ENCODE data around the gene METTL24.
"Not testable (repeated sequence)": the region's sequence is repeated elsewhere in the genome, so short reads cannot be mapped to it uniquely, and the experiment has no call there.

Gene METTL24

DNA sequence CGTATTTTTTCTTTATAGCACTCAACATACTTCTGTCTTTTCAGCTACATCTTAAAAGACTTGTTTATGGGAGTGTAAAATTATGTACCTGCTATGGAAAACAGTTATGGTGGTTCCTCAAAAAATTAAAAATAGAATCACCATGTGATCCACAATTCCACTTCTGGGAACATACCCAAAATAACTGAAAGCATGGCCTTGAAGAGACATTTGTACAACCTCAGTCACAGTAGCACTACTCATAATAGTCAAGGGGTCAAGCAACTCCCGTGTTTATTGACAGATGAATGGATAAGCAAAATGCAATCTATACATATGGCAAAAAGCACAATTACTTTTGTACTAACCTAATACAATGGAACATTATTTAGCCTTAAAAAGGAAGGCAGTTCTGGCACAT, 74.5 kb downstream of the METTL24 start:
- H3K36me3 ChIP-seq (ENCODE audit: insufficient read depth, low read length): no peaks in the 10 kb centered on the region
- H3K4me1 ChIP-seq (ENCODE audit: insufficient read depth, low read length, severe bottlenecking): no peaks in the 10 kb centered on the region
- H3K27me3 ChIP-seq (ENCODE audit: insufficient read depth, low read length): no peaks in the 10 kb centered on the region
- H3K79me2 ChIP-seq (ENCODE audit: insufficient read depth, low read length): no peaks in the 10 kb centered on the region
- no peaks in the 10 kb centered on the region for H4K20me1 ChIP-seq (ENCODE audit: insufficient read depth, low read length)
- no peaks in the 10 kb centered on the region for H3F3A ChIP-seq (ENCODE audit: insufficient read depth, low read length)
- no peak overlapping the region for H3K27ac ChIP-seq (ENCODE audit: low read depth, low read length, poor library complexity, severe bottlenecking)
- TF ChIP-seq EZH2 (IDR thresholded peaks at IDR 0.05; ENCODE audit: borderline replicate concordance, low read length): no peak
- TF ChIP-seq, protein P1, sequence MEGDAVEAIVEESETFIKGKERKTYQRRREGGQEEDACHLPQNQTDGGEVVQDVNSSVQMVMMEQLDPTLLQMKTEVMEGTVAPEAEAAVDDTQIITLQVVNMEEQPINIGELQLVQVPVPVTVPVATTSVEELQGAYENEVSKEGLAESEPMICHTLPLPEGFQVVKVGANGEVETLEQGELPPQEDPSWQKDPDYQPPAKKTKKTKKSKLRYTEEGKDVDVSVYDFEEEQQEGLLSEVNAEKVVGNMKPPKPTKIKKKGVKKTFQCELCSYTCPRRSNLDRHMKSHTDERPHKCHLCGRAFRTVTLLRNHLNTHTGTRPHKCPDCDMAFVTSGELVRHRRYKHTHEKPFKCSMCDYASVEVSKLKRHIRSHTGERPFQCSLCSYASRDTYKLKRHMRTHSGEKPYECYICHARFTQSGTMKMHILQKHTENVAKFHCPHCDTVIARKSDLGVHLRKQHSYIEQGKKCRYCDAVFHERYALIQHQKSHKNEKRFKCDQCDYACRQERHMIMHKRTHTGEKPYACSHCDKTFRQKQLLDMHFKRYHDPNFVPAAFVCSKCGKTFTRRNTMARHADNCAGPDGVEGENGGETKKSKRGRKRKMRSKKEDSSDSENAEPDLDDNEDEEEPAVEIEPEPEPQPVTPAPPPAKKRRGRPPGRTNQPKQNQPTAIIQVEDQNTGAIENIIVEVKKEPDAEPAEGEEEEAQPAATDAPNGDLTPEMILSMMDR (IDR thresholded peaks at IDR 0.05; ENCODE audit: low read length): no peak
- no peaks in the 10 kb centered on the region for H3K9me3 ChIP-seq (ENCODE audit: low read length)
- H3K4me3 ChIP-seq (ENCODE audit: low read depth, low read length, poor library complexity, severe bottlenecking): no peak overlapping the region
- H3K9me2 ChIP-seq (ENCODE audit: low read depth, low read length): no peaks in the 10 kb centered on the region
- H3K4me2 ChIP-seq (ENCODE audit: low read length): no peak overlapping the region
- no peak overlapping the region for H2AFZ ChIP-seq (ENCODE audit: low read length)
- no peak overlapping the region for H3K9ac ChIP-seq (ENCODE audit: low read length)

DNA sequence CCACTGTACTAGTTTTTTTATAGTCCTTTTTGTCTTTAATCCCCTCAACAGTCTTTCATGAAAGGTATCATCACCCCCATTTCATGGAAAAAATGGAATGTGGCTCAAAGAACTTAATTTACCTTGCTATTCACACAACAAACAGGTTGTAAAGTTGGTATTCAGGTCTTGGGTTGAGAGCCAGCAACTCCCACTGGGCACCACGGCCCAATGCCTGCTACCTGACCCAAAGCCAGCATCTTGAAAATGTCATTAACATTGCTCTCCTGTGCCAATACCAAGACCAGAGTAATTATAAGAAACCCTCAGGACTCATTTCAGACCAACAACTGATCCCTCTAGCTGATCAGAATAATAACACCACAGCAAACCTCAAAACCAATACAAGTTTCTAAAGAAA, 75.7 kb downstream of the METTL24 start:
- H3K27ac ChIP-seq (ENCODE audit: low read depth, low read length, poor library complexity, severe bottlenecking): no peak overlapping the region
- TF ChIP-seq EZH2 (IDR thresholded peaks at IDR 0.05; ENCODE audit: borderline replicate concordance, low read length): no peak
- TF ChIP-seq, protein P1 (IDR thresholded peaks at IDR 0.05; ENCODE audit: low read length): no peak
- H3K4me1 ChIP-seq (ENCODE audit: insufficient read depth, low read length, severe bottlenecking): no peaks in the 10 kb centered on the region
- H4K20me1 ChIP-seq (ENCODE audit: insufficient read depth, low read length): no peaks in the 10 kb centered on the region
- H3K9me3 ChIP-seq (ENCODE audit: low read length): no peaks in the 10 kb centered on the region
- H3K4me3 ChIP-seq (ENCODE audit: low read depth, low read length, poor library complexity, severe bottlenecking): no peak overlapping the region
- no peak overlapping the region for H3K9ac ChIP-seq (ENCODE audit: low read length)
- no peak overlapping the region for H3K4me2 ChIP-seq (ENCODE audit: low read length)
- no peaks in the 10 kb centered on the region for H3K36me3 ChIP-seq (ENCODE audit: insufficient read depth, low read length)
- H3K79me2 ChIP-seq (ENCODE audit: insufficient read depth, low read length): no peaks in the 10 kb centered on the region
- no peaks in the 10 kb centered on the region for H3K27me3 ChIP-seq (ENCODE audit: insufficient read depth, low read length)
- H2AFZ ChIP-seq (ENCODE audit: low read length): no peak overlapping the region
- H3K9me2 ChIP-seq (ENCODE audit: low read depth, low read length): no peaks in the 10 kb centered on the region
- no peaks in the 10 kb centered on the region for H3F3A ChIP-seq (ENCODE audit: insufficient read depth, low read length)

DNA sequence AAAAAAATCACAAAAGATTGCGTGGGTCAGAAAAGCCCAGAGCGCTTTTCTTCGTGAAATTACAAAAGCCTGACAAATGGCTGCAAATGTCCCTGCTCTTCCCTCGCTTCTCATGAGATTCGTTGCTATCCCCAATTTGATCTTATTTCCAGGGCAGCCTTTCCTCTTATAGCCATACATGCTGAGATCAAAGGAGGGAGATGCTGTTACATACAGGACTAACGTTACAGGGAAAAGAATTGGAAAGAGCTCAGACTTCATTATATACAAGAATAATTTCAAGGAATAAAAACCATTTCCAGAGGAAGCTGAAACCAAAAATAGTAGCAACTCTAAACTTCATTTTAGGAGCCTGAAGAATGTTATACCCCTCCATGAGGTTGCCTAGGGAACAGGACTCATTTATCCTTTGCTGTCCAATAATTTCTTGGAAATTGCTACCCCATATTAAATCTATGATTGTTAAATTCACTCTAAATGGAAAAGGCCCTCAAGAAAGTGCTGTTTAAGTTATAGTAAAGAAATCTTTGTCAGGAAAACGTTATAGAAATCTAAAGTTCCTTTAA, 81.0 kb downstream of the METTL24 start:
- Histone ChIP-seq H4K20me1 (ENCODE audit: insufficient read depth, low read length) (no peaks in the 10 kb centered on the region), H3K9me2 (ENCODE audit: low read depth, low read length) (no peaks in the 10 kb centered on the region), H3K27ac (ENCODE audit: low read depth, low read length, poor library complexity, severe bottlenecking) (no peak overlapping the region), H3K79me2 (ENCODE audit: insufficient read depth, low read length) (no peaks in the 10 kb centered on the region), H3K27me3 (ENCODE audit: insufficient read depth, low read length) (no peaks in the 10 kb centered on the region), H3K4me1 (ENCODE audit: insufficient read depth, low read length, severe bottlenecking) (no peaks in the 10 kb centered on the region), H3K4me3 (ENCODE audit: low read depth, low read length, poor library complexity, severe bottlenecking) (no peak overlapping the region), H3K4me2 (ENCODE audit: low read length) (no peak overlapping the region), H3F3A (ENCODE audit: insufficient read depth, low read length) (no peaks in the 10 kb centered on the region), H3K9ac (ENCODE audit: low read length) (no peak overlapping the region), H3K9me3 (ENCODE audit: low read length) (no peaks in the 10 kb centered on the region), H3K36me3 (ENCODE audit: insufficient read depth, low read length) (no peaks in the 10 kb centered on the region), H2AFZ (ENCODE audit: low read length) (no peak overlapping the region)
- TF ChIP-seq, protein P1 (IDR thresholded peaks at IDR 0.05; ENCODE audit: low read length): no peak
- TF ChIP-seq EZH2 (IDR thresholded peaks at IDR 0.05; ENCODE audit: borderline replicate concordance, low read length): no peak

DNA sequence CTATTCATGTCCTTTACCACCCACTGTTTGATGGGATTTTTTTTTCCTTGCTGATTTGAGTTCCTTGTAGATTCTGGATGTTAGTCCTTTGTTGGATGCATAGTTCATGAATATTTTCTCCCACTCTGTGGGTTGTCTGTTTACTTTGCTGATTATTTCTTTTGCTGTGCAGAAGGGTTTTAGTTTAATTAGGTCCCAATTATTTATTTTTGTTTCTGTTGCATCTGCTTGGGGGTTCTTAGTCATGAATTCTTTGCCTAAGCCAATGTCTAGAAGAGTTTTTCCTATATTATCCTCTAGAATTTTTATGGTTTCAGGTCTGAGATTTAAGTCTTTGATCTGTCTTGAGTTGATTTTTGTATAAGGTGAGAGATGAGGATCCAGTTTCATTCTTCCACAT, 85.4 kb downstream of the METTL24 start:
- not testable (repeated sequence) for H3K79me2 ChIP-seq (ENCODE audit: insufficient read depth, low read length); H3K4me3 ChIP-seq (ENCODE audit: low read depth, low read length, poor library complexity, severe bottlenecking); H3K36me3 ChIP-seq (ENCODE audit: insufficient read depth, low read length); H3K4me1 ChIP-seq (ENCODE audit: insufficient read depth, low read length, severe bottlenecking); H3K27me3 ChIP-seq (ENCODE audit: insufficient read depth, low read length); H3F3A ChIP-seq (ENCODE audit: insufficient read depth, low read length); H3K4me2 ChIP-seq (ENCODE audit: low read length); H4K20me1 ChIP-seq (ENCODE audit: insufficient read depth, low read length); H2AFZ ChIP-seq (ENCODE audit: low read length); H3K9ac ChIP-seq (ENCODE audit: low read length); H3K9me3 ChIP-seq (ENCODE audit: low read length); H3K27ac ChIP-seq (ENCODE audit: low read depth, low read length, poor library complexity, severe bottlenecking); H3K9me2 ChIP-seq (ENCODE audit: low read depth, low read length)
